Measurements from ENCODE around the gene SH2D6.
"Not testable (repeated sequence)": the region's sequence is repeated elsewhere in the genome, so short reads cannot be mapped to it uniquely, and the experiment has no call there.

SH2D6 gene

DNA sequence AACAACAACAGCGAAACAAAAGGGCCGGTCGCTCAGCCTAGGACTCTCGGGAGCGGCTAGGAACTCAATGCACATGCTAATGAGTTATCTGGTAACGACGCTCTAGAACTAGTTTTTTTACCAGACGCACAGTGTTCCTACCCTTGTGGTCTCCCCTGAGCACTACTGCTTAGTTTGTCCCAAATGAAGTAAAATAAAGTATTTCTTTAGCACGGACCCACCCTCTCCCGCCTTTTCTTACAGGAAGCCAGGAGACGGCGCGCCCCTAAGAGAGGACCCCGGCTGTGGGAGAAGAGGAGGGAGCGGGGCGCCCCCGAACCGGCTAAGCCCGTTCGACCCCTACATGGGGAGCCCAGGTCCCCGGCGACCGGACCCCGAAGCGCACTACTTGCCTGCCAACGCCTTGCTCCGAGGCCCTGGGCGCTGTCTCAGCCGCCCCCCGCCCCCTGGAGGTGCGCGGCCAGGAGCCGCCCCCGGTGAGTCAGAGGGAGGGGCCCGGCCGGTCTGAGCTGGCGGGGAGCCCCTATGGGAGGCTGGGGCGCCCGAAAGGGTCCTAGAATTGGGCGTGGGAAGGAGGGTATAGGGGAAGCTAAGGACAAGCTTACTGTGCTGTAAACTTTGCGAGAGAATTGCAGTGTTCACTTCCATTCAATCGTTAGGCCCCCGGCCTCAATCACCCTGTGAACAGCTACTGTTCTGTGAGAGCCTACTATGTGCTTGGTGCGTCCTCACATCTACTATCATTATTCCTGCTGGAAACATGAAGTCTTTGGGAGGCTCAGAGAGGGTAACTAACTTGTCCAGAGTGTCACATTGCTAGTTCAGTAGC lies 4.7 kb upstream of the SH2D6 start:
- Histone ChIP-seq H3K36me3 (ENCODE audit: control insufficient read depth, insufficient read depth, low read length) (no peaks in the 10 kb centered on the region), H3K79me2 (peaks cover 23% of the 10 kb centered on the region), H3K9me3 (ENCODE audit: control insufficient read depth, low read length) (no peaks in the 10 kb centered on the region), H2AFZ (peak overlapping the region; percentile 81), H3K4me3 (ENCODE audit: low read depth, low read length) (peak overlapping the region; percentile 17), H3K4me1 (peaks cover 54% of the 10 kb centered on the region), H3K27ac (peak overlapping the region; percentile 97), H3K9ac (peak overlapping the region; percentile 70), H3K27me3 (ENCODE audit: control insufficient read depth, insufficient read depth, low read length) (no peaks in the 10 kb centered on the region), H3K4me2 (ENCODE audit: low read length) (no peak overlapping the region)
- TF ChIP-seq, protein P1, sequence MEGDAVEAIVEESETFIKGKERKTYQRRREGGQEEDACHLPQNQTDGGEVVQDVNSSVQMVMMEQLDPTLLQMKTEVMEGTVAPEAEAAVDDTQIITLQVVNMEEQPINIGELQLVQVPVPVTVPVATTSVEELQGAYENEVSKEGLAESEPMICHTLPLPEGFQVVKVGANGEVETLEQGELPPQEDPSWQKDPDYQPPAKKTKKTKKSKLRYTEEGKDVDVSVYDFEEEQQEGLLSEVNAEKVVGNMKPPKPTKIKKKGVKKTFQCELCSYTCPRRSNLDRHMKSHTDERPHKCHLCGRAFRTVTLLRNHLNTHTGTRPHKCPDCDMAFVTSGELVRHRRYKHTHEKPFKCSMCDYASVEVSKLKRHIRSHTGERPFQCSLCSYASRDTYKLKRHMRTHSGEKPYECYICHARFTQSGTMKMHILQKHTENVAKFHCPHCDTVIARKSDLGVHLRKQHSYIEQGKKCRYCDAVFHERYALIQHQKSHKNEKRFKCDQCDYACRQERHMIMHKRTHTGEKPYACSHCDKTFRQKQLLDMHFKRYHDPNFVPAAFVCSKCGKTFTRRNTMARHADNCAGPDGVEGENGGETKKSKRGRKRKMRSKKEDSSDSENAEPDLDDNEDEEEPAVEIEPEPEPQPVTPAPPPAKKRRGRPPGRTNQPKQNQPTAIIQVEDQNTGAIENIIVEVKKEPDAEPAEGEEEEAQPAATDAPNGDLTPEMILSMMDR (IDR thresholded peaks at IDR 0.05), result peak; percentile 37

DNA sequence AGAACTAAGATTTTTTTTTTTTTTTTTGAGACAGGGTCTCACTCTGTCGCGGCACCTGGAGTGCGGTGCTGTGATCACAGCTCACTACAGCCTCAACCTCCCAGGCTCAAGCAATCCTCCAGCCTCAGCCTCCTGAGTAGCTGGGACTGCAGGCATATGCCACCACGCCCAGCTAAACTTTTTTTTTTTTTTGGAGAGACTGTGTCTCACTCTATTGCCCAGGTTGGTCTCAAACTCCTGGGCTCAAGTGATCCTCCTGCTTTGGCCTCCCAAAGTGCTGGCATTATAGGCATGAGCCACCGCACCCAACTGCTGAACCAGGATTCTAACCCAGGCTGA lies 4.1 kb upstream of the SH2D6 start:
- H3K9me3 ChIP-seq (ENCODE audit: control insufficient read depth, low read length); H3K27me3 ChIP-seq (ENCODE audit: control insufficient read depth, insufficient read depth, low read length); H3K9ac ChIP-seq; H3K4me3 ChIP-seq (ENCODE audit: low read depth, low read length); H3K36me3 ChIP-seq (ENCODE audit: control insufficient read depth, insufficient read depth, low read length); H3K4me2 ChIP-seq (ENCODE audit: low read length): not testable (repeated sequence)
- H2AFZ ChIP-seq, result peak overlapping the region; percentile 81
- H3K4me1 ChIP-seq, result peaks cover 54% of the 10 kb centered on the region
- peaks cover 18% of the 10 kb centered on the region for H3K79me2 ChIP-seq
- H3K27ac ChIP-seq, result peak overlapping the region; percentile 97

DNA sequence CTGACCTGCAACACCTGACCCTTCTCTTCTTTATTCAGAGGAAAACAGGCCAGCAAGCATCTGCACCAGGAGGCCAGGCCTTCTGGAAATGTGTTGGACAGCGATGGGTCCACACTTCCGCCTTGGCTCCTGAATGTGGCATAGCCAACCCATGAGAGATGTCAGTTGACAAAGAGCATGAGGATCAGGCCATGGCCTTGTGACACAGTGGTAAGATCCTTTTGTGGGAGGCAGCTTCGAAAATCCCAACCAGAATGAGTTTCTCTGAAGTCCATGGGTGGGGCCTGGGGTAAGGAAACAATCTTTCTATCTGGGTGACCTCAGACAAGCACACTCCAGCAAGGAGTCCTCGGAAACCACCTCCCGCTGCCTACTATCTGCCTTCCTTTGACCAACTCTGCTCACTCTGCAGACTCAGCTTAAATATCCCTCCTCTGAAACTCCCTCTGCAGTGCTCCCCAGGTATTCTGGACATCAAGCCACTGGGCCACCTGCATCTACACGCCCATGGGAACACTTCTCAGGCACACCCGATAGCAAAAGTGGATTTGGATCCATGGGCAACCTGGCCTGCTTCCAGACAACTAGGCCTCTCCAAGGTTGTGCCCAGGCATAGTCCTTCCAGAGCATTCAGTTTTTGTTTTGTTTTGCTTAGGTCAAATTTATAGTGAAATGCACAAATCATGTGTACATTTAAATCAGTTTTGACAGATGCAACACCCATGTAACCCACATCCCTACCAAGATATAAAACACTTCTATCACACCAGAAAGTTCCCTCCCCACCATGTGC lies 3.6 kb upstream of the SH2D6 start:
- no peaks in the 10 kb centered on the region for H3K9me3 ChIP-seq (ENCODE audit: control insufficient read depth, low read length)
- peak overlapping the region; percentile 97 for H3K27ac ChIP-seq

DNA sequence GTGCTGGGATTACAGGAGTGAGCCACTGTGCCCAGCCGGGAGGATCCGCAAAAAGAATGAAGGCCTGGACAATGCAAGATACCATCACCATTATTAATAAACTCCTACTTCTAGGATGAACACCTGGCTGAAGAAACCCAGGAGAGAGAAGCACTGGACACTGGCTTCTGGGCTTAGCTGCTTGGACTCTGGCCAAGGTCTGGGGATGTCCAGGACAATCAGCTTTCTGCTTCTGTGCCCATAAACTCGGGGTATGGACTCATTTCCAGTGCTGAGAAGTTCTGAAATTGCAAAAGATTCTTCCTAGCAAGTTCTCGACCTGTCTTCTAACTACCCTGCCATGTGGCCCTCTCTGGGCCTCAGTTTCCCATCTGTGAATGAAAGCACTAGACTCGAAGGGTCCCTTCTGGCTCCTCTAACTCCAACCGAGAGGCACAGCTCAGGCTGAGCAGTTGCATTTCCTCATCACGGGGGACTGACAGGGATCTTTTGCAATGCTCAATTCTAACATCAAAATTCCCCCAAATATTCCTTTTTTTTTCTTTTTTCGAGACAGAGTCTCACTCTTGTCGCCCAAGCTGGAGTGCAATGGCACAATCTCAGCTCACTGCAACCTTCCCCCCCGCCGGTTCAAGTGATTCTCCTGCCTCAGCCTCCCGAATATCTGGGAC lies 2.4 kb upstream of the SH2D6 start:
- TF ChIP-seq, protein P1 (IDR thresholded peaks at IDR 0.05), result no peak
- no peaks in the 10 kb centered on the region for H3K9me3 ChIP-seq (ENCODE audit: control insufficient read depth, low read length)
- no peaks in the 10 kb centered on the region for H3K36me3 ChIP-seq (ENCODE audit: control insufficient read depth, insufficient read depth, low read length)
- no peak overlapping the region for H3K4me3 ChIP-seq (ENCODE audit: low read depth, low read length)
- no peaks in the 10 kb centered on the region for H3K27me3 ChIP-seq (ENCODE audit: control insufficient read depth, insufficient read depth, low read length)
- H3K9ac ChIP-seq, result no peak overlapping the region
- no peak overlapping the region for H3K4me2 ChIP-seq (ENCODE audit: low read length)
- peaks cover 10% of the 10 kb centered on the region for H3K79me2 ChIP-seq
- peaks cover 54% of the 10 kb centered on the region for H3K4me1 ChIP-seq
- peak overlapping the region; percentile 97 for H3K27ac ChIP-seq
- no peak overlapping the region for H2AFZ ChIP-seq

More for the DNA sequence above, 3.6 kb upstream of the SH2D6 start:
- no peaks in the 10 kb centered on the region for H3K36me3 ChIP-seq (ENCODE audit: control insufficient read depth, insufficient read depth, low read length)
- TF ChIP-seq, protein P1 (IDR thresholded peaks at IDR 0.05), result no peak
- H3K9ac ChIP-seq, result no peak overlapping the region
- no peak overlapping the region for H3K4me3 ChIP-seq (ENCODE audit: low read depth, low read length)
- no peaks in the 10 kb centered on the region for H3K27me3 ChIP-seq (ENCODE audit: control insufficient read depth, insufficient read depth, low read length)
- H2AFZ ChIP-seq, result peak overlapping the region; percentile 45
- H3K4me2 ChIP-seq (ENCODE audit: low read length), result no peak overlapping the region
- peaks cover 54% of the 10 kb centered on the region for H3K4me1 ChIP-seq
- H3K79me2 ChIP-seq, result peaks cover 12% of the 10 kb centered on the region
